CMK (cell line): Measurements from ENCODE around the gene HSBP1.

Experiments used
- DNase-seq: peaks from one replicate; pipeline ENCODE4 v3.0.0-alpha.2; 2010; ENCODE audit warnings: low read depth

The HSBP1 gene

DNA sequence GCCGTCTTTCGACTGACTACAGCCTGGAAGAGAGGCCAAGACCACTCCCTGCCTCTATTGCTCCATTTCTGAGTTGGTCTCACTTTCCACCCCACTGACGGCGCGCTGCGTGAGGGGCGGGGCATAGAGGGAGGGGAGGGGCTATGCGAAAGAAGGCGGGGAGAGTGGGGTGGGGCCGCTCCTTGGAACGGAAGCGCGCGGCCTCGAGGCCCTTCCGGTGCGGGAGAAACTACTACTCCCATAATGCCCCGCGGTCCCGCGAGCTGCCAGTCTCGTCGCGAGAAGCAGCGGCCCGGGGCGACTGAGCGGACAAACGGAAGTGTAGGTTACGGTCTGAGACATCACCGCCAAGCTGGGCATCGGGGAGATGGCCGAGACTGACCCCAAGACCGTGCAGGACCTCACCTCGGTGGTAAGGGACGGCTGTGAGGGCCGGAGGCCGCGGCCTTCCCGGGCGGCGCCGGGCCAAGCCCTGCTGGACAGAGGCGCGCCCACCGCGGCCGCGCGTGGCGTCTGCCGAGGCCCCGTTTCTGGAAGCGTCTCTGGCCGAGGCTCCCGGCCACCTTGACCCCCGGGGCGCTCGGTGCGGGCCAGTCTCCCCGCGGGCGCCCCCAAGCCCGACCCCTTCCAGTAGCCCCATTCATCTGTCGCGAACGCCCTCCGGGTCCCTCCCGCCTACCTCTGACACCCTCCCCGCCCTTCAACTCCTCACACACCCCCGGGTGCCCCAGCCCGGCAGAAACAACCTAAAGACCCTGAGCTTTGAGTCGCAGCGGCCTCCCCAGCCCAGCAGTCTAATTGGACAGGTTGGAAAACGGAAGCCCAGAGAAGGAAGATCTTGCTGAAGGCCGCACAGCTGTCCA, at the start of gene HSBP1:
HSBP1 (plus strand) TSS at position 269 of the 863 bp plus-strand sequence; CDS start at position 368, 99 bp downstream.
- peak; percentile 79 for DNase-seq

DNA sequence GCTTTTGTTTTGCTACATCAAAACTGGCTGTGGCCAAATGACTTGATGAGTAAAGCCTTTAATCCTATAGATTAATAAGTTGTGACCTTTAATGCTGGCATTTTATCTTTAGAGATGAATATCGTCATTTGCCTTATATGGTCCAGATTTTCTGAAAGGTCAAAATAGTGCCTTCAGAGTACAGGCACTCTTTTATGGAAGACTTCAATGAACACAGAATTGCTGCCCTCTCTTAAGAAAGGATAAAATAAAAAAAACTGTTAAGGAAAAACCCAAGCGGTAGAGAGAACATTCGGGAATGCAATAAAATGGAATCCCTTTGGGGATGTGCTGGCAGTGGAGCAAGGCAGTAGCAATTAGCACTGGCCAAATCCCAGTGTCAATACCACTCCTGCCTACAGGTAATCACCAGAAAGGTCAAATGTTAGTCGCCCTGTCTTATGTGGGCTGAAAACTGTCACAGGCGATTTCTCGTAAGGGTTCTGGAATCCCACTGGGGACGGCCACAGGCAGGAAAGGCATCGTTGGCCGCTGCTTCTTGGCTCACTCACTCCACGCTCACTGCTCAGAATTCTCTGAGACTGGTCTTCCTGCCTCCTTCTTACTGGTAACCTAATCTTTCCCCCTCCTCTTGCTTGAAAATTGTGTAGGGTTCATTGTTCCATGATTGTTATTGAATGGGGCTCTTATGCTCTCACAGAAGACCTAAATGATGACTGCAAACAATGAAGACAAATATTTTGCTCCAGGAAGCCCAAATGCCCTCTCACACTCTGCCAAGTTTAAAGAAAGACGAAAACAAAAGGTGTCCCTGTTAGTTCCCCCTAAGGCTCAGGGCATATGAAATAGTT, 45.4 kb upstream of the HSBP1 start:
- no peak for DNase-seq

DNA sequence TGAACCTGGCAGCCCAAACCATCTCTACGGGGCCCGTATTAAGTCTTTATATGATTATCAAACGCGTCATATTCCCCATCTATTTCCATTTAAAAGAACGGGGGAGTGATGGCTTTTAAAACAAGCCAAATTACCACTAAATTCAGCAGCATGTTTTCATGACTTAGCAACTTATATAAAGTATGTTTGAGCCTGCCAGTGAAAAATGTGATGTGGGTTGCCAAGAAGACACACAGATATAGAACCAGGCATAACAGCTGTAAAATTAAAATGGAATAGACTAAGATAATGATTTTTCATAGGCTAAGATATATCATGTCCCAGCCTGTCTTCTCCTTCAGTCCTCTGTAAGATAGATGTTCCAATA, 44.8 kb upstream of the HSBP1 start:
- no peak for DNase-seq

DNA sequence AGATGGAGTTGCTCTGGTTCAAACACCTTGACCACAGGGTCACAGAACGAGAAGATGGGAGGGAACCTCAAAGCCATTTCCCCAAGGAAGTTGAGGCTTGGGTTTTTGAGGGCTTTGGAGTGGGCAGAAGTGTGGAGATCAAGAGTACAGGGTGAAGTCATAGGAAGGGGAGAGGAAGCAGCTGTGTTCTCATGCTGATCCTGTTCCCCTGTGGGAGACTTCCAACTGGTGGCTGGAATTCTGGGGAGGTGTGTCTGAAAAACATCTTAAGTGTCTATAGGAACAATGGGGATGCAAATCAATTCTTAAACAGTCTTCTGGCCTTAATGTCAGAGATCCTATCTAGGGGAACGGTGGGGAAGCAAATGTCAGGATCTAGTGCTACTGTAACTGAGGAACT, 38.8 kb upstream of the HSBP1 start:
- peak; percentile 11 for DNase-seq

DNA sequence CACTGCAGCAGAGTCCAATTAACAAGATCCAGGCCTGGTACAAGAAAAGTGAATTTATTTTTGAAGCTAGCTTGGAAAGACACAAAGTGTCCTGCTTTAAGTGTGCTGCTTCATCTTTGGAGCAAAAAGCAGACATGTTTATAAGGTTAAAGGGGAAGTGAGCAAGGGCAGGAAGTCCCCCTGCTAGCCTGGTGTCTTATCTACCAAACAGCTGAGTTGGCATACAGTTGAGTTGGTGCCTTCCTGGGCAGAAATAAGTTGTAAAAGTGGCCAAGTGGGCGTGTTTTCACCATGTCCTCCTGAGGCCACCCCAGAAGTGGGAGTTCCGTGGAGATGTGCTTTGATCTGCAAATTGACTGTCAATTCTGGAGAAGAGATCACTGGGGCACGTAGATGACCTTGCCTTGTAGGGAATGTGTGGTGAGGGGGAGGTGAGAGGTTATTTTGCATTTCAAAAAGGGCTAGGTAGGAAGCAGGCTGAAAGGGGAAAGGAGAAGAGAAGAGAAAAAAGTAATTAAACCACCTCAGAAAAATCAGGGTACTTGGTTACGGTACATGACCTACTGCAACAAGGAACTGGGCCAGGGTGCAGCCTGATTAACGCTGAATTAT, 38.3 kb upstream of the HSBP1 start:
- DNase-seq = peak; percentile 49

DNA sequence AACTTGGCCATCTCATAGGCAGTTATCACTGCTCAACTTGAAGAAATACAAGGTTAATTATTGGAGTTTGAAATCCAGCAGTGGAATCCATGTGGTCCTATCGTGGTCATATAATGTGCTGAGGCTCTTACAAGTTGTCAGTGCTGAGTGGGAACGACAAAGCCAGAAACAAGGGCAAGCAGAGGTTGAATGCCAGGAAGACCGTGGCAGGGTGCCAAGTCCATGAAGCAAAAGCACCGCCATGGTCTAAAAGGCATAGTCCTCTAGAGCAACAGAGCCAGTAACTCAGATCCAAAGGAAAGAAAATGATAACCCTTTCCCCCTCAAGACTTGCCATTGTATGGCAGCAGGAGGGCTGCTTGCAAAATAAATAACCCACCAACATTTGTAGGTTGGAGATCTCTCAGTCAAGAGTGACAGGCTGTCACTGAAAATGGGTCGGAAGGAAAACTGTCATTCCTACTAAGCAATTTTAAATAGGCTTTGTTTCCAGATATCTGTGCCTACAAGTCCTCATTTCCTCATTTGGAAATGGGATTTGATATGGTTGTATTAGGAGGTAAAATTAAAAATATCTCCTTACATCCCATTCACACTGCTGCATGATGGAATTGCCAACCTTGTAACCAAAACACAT, 36.4 kb upstream of the HSBP1 start:
- no peak for DNase-seq

DNA sequence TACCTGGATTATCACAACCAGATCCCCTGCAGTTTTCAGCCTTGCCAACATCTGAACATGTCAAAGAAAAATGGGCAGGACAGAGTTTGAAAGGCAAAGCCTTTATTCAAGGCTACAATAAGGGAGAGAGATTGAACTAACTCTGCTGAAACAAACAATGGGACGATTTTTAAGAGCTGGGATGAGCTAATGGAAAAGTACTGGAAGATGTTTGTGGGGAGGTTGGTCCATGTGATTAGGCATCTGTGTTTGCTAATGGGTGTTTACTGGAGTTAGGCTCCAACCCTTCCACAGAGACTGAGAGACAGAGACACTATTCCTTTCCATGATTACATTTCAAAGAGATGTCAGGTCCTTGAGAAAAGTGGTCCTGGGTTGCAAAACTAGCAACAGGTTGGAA, 35.0 kb upstream of the HSBP1 start:
- DNase-seq = no peak

DNA sequence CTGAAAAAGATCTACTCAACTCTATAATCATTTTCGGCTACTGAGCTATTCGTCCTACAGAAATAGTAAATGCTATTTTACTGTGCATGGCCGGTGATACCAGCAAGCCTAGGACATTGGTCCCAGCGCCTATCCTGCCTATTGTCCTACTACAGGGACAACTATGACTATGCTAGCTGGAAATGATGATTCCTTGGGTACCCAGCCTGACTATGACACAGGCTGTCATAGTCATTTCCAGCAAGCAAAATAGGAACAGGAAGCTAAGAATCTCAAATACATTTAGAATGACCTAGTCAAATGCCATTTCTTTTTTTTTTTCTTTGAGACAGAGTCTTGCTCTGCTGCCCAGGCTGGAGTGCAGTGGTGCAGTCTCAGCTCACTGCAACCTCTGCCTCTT, 33.7 kb upstream of the HSBP1 start:
- no peak for DNase-seq

DNA sequence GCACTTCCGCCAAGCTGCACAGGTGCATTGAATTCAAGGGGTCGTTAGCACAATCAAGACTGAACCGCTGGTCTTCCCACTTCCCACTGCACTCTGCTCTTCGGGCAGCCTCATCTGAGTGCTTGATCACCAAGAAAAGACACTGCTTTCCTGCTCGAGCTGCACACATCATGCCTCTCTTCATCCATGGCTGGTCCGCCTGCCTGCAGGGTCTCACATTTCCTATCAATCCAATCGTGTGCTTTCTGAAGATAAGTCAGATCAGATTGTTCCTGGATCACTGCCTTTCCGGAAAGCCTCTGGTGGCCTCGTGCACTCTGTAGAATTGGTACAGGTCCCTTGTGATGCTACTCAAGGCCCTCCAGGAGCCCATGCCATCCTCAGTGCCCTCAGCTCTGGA, 30.8 kb upstream of the HSBP1 start:
- DNase-seq = no peak

DNA sequence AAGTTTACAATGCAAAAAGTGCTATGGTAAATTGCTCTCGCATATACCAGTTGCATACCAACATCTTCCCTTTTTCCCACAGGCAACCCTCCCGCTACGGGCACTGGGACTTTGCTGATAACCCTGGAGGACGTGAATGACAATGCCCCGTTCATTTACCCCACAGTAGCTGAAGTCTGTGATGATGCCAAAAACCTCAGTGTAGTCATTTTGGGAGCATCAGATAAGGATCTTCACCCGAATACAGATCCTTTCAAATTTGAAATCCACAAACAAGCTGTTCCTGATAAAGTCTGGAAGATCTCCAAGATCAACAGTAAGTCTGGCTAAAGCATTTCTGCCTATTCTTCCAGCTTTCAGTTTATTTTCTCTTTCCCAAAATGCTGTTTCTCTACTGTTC, 27.9 kb upstream of the HSBP1 start:
- DNase-seq = no peak

DNA sequence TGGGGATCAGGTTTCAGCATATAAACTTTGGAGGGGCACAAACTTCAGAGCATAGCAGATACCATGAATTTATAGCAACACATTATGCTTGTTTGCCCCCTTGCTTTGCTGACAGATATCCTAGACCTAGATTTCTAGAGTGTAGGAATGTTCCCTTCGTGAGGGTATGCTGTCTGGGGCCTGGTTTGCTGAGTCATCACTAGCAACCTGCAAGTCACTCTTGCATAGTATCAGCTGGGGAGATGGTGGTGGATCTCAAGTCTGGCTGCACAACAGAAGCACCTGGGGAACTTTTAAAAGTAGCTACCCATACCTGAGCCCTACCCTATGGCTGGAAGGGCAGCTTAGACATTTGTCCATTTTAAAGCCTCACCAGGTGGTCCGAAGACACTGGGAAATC, 22.3 kb upstream of the HSBP1 start:
- no peak for DNase-seq

DNA sequence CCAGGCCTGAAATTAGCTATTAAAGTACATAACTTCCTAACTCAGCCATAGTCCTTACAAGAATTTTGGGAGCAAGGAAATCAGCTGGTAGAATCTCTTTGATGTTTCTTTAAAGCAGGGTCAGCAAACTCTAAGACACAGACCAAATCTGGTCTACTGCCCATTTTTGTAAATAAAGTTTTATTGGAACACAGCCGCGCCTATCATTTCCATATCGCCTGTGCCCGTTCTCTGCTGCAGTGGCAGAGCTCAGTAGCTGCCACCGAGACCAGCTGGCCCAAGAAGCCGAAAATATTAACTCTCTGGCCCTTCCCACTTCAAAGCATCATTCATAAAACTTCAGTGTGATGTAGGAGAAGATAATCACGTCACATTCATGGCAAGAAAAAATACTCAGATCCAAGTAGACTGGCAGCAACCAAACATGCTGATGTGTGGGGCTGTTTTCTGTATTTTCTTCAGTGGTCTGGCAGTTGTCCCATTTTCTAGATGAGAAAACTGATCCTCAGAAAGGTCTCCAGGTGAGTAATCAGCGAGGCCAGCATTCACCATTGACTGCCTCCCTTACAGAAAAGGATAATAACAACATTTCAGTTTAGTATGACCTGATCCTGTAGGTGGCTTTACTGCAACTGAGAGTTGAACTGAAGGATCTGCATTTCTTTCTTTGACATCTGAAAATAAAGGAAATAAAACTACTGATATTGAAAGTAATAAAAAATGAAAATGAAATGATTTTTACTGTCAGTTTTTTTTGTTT, 18.0 kb upstream of the HSBP1 start:
- DNase-seq = no peak

DNA sequence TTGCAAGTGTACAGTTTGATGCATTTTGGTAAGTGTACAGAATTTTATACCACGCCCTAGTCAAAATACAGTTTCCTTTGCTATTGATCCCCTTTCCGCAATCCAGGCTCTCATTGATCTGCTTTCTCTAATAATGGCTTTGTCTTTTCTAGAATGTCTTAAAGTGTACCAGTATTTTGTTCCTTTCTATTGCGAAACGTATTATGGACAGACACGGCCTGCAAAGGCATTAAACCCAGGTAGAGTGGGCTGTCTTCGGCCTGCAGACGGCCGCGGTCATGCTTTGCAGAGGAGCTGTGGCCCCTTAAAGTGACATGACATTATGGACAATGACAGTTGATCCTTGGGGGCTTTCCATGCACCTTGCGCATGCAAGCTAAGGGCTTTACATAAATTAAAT, 15.9 kb upstream of the HSBP1 start:
- no peak for DNase-seq

DNA sequence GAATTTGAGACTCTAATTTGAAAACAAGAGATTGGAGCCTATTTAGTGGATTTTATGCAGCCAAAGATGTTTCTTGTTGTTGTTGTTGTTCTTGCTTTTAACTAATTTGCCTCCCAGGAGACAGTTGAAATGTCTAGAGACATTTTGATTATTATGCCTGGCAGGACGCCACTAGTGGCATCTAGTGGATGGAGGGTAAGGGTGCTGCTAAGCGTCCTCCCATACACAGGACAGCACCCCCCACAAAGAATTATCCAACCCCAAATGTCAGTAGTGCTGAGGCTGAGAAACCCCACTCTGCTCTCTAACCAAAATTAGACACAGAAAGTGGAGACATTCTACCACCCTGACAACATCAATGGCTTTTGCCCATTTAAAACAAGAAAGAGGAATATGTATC, 15.4 kb upstream of the HSBP1 start:
- no peak for DNase-seq

DNA sequence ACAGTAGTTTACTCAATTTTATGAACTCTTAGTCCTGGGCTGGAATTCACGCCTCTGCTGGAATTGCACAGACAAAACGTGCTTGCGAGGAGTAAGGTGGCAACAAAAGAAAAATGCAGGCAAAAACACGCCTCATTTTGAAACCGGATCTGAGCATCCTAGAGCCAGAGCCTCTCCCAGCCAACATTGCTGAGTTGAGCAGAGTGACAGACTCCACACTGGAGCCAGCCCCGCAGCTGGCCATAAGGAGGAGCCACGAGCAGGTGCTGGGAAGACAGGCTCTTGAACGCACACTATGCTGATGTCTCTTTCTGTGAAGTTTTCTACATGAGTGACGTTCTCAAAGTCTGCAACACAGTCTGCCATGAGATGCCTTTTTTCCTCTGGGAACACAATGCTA, 14.6 kb upstream of the HSBP1 start:
- no peak for DNase-seq

DNA sequence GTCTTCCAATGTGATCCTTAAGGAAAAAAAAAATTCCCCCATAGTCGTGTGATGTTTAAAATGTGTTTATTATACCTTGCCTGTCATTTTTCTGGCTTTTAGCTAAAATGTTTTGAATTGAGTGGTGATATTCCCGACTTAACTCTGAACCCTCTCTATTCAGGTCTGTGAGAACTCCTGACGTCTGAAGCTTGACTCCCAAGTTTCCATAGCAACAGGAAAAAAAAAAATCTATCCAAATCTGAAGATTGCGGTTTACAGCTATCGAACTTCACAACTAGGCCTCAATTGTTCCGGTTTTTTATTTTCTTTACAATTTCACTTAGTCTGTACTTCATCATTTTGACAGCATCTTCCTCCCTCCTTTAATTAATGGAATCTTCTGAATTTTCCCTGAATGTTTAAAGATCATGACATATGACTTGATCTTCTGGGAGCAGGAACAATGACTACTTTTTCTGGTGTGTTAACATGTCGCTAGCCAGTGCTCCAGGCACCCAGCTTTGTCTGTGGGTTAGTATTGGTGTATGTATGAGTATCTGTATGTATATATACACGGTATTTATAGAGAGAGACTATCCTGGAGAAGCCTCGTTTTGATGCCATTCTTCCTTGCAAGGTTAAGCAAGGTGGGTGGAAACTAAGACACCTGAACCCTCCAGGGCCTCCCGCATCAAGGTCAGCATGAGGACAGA, 12.8 kb upstream of the HSBP1 start:
- no peak for DNase-seq

DNA sequence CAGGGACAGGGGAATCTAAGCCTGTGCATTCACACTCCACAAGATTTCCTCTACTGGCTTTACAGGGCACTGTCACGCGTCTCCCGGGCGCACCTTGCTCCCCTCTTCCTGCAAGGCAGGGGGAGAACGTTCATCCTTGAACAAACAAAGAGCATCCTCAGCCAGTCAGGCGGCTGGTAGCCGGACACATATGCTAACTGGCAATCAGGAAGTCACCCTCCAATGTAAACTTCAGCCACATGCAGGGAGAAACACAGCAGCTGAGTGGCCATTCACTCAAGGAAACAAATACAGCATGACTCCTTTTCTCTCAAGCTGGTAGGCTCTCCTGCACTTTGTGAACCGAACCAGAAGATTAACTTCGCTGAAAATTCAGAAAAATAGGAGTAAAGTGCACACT, 10.8 kb upstream of the HSBP1 start:
- no peak for DNase-seq

DNA sequence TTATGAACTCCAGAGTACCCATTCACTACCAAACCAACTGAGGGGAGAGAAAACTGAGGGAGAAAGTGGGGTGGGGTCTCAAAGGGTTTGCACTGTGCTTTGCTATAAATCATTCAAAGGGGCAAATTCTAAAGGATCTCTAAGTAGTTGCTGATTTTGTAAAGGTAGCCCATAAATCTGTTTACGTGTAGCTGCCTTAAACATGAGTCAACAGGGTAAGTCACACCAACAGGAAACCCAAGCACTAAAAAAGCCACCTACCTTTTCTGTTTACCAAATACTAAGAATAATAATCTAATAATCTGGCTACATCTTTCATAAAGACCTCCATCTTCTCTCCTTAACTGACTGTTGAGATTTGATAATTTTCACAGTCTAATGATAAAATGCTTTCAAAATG, 8.4 kb upstream of the HSBP1 start:
- DNase-seq = no peak

DNA sequence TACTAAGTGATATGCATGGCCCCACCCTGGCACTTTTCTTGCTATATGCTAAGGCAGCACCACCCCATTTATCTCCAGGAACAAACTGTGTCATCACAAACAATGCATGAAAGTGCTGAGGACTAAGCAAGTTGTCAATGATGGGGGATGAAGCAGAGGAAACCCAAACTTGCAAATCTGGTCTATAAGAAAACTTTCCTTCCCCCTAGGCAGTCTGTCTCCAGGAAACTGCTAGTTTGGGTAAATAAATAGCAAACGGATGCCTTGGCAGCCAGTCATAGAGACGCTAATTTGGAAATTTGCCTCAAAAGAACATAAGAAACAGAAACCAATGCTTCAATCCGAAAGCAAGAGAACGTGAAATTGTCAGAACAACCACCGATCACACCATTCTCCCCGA, 5.6 kb upstream of the HSBP1 start:
- no peak for DNase-seq

DNA sequence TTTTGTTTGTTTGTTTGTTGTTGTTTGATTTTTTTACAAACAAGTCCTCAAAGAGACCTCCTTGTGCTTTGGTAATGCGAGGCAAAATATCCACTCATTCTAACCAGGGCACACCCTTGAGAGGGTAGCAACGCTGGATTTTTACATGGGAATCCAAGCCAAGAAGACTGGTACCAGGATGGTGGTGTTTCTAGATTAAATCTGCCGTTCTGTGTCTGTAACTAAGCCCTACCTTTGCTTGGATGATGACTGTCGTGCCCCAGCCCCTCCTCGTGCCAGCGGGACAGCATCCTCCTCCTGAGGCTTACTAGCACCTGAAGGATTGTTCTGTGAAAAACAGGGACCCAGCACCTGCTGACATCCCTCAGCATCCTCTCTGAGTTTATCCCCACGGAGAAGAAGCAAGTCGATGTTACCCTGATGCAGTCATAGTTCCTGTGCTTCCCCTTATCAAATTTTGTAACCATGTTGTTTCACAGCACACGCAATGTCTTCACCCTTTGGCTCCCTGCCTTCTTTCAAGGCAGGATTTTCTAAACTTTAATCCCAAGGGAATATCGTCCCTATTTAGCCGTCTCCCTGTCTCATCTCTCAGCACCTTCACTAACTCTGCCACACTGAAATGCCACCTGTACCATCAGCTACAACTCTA, 5.1 kb upstream of the HSBP1 start:
- DNase-seq = no peak

DNA sequence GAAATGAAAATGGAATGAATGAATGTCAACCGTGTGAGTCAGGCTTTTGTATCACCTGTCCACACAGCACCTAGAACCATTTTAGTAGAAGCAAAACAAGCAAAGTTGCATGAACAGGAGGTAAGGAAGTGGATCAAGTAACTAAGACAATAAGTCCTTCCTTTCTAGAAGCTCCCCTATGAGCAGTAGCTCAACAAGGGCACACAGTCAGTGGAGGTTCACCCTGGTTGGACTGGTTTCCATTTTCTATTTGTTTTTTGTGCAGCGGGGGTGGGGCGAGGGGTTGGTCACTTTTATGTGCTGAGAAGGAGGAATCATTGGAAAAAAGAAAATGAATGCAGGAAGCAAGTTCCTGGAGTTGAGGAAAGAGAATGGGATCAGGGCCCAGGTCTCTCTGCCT, 4.0 kb upstream of the HSBP1 start:
- DNase-seq = no peak
